M059J (cell line): Measurements from ENCODE around the gene PDE6H. TPM values are rescaled to one million over a fixed set of nuclear protein-coding genes. Genes with fewer than 3 reads are reported as not detected.

Experiments
- DNase-seq: peaks from one replicate; pipeline ENCODE4 v3.0.0-alpha.2; 2012; ENCODE audit warnings: low read depth
- total RNA-seq: library from RNA; depleted of rRNA; stranded (reverse); fragments of >200 nt; shearing (Covaris generic); gene quantifications from 2 replicates; pipeline ENCODE4 v1.2.3, GENCODE V29; 2014

PDE6H gene
- total RNA-seq, 1 experiment from 2014 or later = not detected

GRCh38 chr12:14951851-14952250 lies 21.0 kb upstream of the PDE6H start:
- DNase-seq = peak; percentile 37

GRCh38 chr12:14952299-14952921 lies 20.4 kb upstream of the PDE6H start:
- DNase-seq = peak; percentile 97

GRCh38 chr12:14953752-14954151 lies 19.1 kb upstream of the PDE6H start:
- no peak for DNase-seq

GRCh38 chr12:14954269-14954668 lies 18.6 kb upstream of the PDE6H start:
- no peak for DNase-seq

GRCh38 chr12:14956024-14956891 lies 16.6 kb upstream of the PDE6H start:
- DNase-seq = no peak

- DNase-seq = no peak
Measured at GRCh38 chr12:14956905-14957304, 15.9 kb upstream of the PDE6H start.

GRCh38 chr12:14957551-14958168 lies 15.2 kb upstream of the PDE6H start:
- DNase-seq = no peak

- no peak for DNase-seq
Measured at GRCh38 chr12:14958361-14959125, 14.3 kb upstream of the PDE6H start.

GRCh38 chr12:14959126-14959440 lies 13.8 kb upstream of the PDE6H start:
- no peak for DNase-seq

- no peak for DNase-seq
Measured at GRCh38 chr12:14959463-14959862, 13.4 kb upstream of the PDE6H start.

- no peak for DNase-seq
Measured at GRCh38 chr12:14959916-14960496, 12.8 kb upstream of the PDE6H start.

- peak; percentile 70 for DNase-seq
Measured at GRCh38 chr12:14960548-14961465, 12.0 kb upstream of the PDE6H start.

GRCh38 chr12:14961466-14962152 lies 11.2 kb upstream of the PDE6H start, which contains the start of gene ARHGDIB:
Gene ARHGDIB, minus strand, starts transcription at chr12:14961601. Its CDS starts 10,889 bp downstream, at chr12:14950712.
- no peak for DNase-seq

GRCh38 chr12:14962153-14962539 lies 10.7 kb upstream of the PDE6H start:
- no peak for DNase-seq

GRCh38 chr12:14962797-14963196 lies 10.0 kb upstream of the PDE6H start:
- DNase-seq = no peak

GRCh38 chr12:14963520-14963919 lies 9.3 kb upstream of the PDE6H start:
- DNase-seq = no peak

- no peak for DNase-seq
Measured at GRCh38 chr12:14964406-14964805, 8.4 kb upstream of the PDE6H start.

- DNase-seq = no peak
Measured at GRCh38 chr12:14965221-14965620, 7.6 kb upstream of the PDE6H start.

- DNase-seq = no peak
Measured at GRCh38 chr12:14968478-14968877, 4.4 kb upstream of the PDE6H start.

- DNase-seq = no peak
Measured at GRCh38 chr12:14970473-14970872, 2.4 kb upstream of the PDE6H start.
